ENCODE results near the gene GNB1. TPM values are rescaled to one million over a fixed set of nuclear protein-coding genes. Genes with fewer than 3 reads are reported as not detected.

The GNB1 gene
- total and polyA plus RNA-seq, 12 donors, result 79.6 to 482 (median 163) TPM

DNA sequence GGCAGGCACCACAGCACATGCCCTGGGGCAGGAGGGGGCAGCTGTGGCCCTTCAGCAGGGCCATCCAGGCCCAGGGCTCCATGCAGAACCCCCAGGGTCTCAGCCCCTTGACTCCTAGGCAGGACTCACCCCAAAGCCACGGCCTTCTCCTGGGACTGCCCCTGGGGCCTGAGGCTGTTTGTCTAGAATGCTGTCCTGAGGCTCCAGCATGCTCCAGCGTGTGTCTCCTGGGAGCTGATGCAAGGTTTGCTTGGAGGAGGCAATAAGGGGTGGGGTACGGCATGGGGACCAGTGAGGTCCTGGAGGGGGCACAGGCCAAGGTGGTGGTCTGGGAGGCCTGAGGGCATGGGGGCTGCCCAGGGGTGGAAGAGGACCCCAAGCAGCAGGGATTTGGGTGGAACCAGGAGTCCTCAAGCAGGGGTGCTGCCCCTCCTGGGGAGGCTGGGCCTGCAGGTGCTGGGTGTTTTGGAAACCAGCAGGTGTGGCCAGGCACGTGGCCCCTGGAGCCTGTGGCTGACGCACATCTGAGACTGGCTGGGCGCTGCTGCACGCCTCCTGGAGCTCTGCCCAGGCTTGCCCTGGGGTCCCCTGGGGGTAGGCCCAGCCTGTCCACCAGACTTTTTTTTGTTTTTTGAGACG is 16.3 kb upstream of the GNB1 start:
- H3K4me1 ChIP-seq (replicated peaks in 1 of 2), result peaks cover 5 to 19% of the 10 kb centered on the region in 2 donors
- no peaks in the 10 kb centered on the region for H3K27me3 ChIP-seq
- H3K36me3 ChIP-seq (replicated peaks in 1 of 2), result no peaks in the 10 kb centered on the region
- TF ChIP-seq POLR2A (IDR thresholded peaks at IDR 0.05) (no peak), CTCF (IDR thresholded peaks at IDR 0.05) (no peak)
- H3K9me3 ChIP-seq (replicated peaks in 1 of 3), result no peaks in the 10 kb centered on the region
- DNase-seq, result peak in 4 of 7 donors; percentile 26 to 67 (median 50)
- WGBS, 4 donors, result 72 to 82% (median 79%) methylated on average over 3 to 8 of the region's 8 CpGs
- intact Hi-C loops (cut with DNase I), result loop anchor here in 1 of 2 donors (5.0 to 10.0 kb wide), 2 partner anchors 122 to 145 kb away; no protein-coding TSS in a partner anchor
- no peak overlapping the region for H3K4me3 ChIP-seq
- no peak overlapping the region for H3K27ac ChIP-seq

GRCh38 chr1:1906185-1907097 is 15.6 kb upstream of the GNB1 start:
- TF ChIP-seq CTCF (IDR thresholded peaks at IDR 0.05) (peak; percentile 80 to 98 (median 96)), POLR2A (IDR thresholded peaks at IDR 0.05) (no peak)
- Histone ChIP-seq H3K36me3 (replicated peaks in 1 of 2) (no peaks in the 10 kb centered on the region), H3K4me1 (replicated peaks in 1 of 2) (peaks cover 5 to 19% of the 10 kb centered on the region in 2 donors), H3K4me3 (no peak overlapping the region), H3K27ac (peak overlapping the region in 2 of 5 donors; percentile 42 to 46), H3K27me3 (no peaks in the 10 kb centered on the region), H3K9me3 (replicated peaks in 1 of 3) (no peaks in the 10 kb centered on the region)
- 17 to 22% (median 20%) methylated on average over 10 to 15 of the region's 15 CpGs for WGBS, 4 donors
- intact Hi-C loops (cut with DNase I), result loop anchor here in 1 of 2 donors (5.0 to 10.0 kb wide), 2 partner anchors 122 to 144 kb away; no protein-coding TSS in a partner anchor
- peak; percentile 87 to 94 (median 90) for DNase-seq

DNA sequence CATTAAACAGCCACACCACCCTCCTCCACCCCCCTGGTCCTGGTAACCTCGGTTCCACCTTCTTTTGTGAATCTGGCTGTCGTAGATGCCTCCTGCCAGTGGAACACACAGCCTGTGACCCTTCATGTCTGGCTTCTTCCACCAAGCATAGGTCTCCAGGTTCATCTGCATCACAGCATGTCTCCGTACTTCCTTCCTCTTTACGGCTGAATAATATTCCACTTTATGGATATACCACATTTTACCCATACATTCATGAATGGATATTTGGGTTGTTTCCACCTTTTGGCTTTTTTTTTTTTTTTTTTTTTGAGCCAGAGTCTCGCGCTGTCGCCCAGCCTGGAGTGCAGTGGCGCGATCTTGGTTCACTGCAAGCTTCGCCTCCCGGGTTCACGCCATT is 12.3 kb upstream of the GNB1 start:
- Histone ChIP-seq H3K36me3 (replicated peaks in 1 of 2) (no peaks in the 10 kb centered on the region), H3K27ac (no peak overlapping the region), H3K27me3 (no peaks in the 10 kb centered on the region), H3K4me3 (no peak overlapping the region), H3K9me3 (replicated peaks in 1 of 3) (no peaks in the 10 kb centered on the region), H3K4me1 (replicated peaks in 1 of 2) (peaks cover 2 to 7% of the 10 kb centered on the region in 2 donors)
- intact Hi-C loops (cut with DNase I), result loop anchor here in 1 of 2 donors (10.0 kb wide), 1 partner anchor 118 kb away; no protein-coding TSS in a partner anchor
- DNase-seq, result no peak
- WGBS, 4 donors, result 94 to 100% (median 99%) methylated on average over 12 of the region's 12 CpGs
- no peak for TF ChIP-seq CTCF (IDR thresholded peaks at IDR 0.05)

- Histone ChIP-seq H3K4me1 (replicated peaks in 1 of 2) (no peaks in the 10 kb centered on the region), H3K4me3 (no peak overlapping the region), H3K9me3 (replicated peaks in 1 of 3) (no peaks in the 10 kb centered on the region), H3K27me3 (no peaks in the 10 kb centered on the region), H3K36me3 (replicated peaks in 1 of 2) (no peaks in the 10 kb centered on the region), H3K27ac (no peak overlapping the region)
- TF ChIP-seq POLR2A (IDR thresholded peaks at IDR 0.05) (no peak), CTCF (IDR thresholded peaks at IDR 0.05) (no peak)
- WGBS, 4 donors, result 78 to 98% (median 87%) methylated on average over 5 to 13 of the region's 13 CpGs
- intact Hi-C loops (cut with DNase I), result loop anchor here in 1 of 2 donors (10.0 kb wide), 1 partner anchor 117 kb away; no protein-coding TSS in a partner anchor
- DNase-seq, result peak in 1 of 7 donors; percentile 18
These were observed 10.9 kb upstream of the GNB1 start for GRCh38 chr1:1901641-1902294.

Data from adrenal gland (tissue), 12 donors.